HPDE6-E6E7 (cell line): ENCODE measurements around the gene TMEM91.
"Not testable (repeated sequence)": the region's sequence is repeated elsewhere in the genome, so short reads cannot be mapped to it uniquely, and the experiment has no call there.

Experiments used
- DNase-seq: peaks from one replicate; pipeline ENCODE4 v3.0.0; 2011; ENCODE audit warnings: missing footprints; ENCODE audit errors: extremely low spot score

The TMEM91 gene

DNA sequence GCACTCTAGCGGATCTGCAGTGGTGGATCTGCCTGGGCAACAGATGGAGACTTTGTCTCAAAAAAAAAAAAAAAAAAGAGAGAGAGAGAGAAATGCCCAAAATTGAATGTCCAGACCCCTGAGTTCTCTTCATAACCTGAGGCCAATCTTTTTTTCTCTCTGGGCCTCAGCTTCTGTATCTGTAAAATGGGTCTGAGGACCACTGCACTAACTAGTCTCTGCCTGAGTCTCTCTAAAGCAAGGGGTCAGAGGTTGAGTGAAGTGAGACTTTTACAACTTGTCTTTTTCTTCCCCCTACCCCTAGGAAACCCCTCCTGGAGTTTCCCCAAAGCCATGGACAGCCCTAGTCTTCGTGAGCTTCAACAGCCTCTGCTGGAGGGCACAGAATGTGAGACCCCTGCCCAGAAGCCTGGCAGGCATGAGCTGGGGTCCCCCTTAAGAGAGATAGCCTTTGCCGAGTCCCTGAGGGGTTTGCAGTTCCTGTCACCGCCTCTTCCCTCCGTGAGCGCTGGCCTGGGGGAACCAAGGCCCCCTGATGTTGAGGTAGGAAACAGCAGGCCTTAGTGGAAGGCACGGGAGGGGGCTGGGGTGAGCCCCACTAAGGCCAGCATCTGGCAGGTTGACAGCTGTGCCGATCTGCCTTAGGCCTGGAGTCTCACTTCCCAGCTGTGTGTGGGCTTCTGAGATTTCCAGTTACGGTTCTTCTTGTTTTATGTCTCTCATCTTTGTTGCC, 1.8 kb downstream of the TMEM91 start:
- no peak for DNase-seq

GRCh38 chr19:41381536-41381935, 5.2 kb downstream of the TMEM91 start:
- not testable (repeated sequence) for DNase-seq

DNA sequence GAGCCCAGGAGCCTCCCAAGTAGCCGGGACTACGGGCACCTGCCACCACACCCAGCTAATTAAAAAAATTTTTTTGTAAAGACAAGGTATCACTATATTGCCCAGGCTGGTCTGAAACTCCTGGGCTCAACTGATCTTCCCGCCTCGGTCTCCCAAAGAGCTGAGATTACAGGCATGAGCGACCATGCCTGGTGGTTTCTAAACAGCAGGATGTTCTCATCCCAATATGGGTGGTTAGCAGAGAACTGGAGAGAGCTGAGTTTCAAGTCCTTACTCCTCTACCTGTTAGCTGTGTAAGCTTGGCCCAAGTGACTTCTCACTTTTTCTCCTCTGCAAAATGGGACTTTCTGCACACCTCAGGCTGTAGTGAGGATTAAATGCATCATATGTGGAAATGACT, 8.0 kb downstream of the TMEM91 start:
- DNase-seq = no peak

- peak; percentile 40 for DNase-seq
Observed at GRCh38 chr19:41386442-41386841, 10.1 kb downstream of the TMEM91 start.

- no peak for DNase-seq
Observed at GRCh38 chr19:41391618-41392017, 15.3 kb downstream of the TMEM91 start.

DNA sequence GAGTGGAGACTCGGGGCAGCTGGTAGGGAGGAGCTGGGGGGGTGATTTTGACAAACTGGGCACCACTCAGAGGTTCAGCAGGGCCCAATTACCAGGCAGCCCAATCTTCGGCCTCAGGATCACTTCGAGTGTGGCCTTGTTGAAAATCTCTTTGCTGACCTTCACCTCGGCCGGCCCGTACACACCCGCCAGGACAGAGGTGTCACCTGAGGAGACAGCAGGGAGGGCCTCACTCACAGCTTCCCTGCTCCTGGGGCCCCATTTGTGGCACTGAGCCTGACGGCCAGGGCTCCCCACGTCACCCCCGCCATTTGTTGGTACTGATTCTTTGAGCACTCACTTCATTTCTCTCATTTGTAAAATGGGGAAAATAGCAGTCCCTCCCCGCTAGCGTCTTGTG, 16.4 kb downstream of the TMEM91 start:
- DNase-seq = no peak

GRCh38 chr19:41395355-41395754, 19.0 kb downstream of the TMEM91 start:
- DNase-seq = no peak

DNA sequence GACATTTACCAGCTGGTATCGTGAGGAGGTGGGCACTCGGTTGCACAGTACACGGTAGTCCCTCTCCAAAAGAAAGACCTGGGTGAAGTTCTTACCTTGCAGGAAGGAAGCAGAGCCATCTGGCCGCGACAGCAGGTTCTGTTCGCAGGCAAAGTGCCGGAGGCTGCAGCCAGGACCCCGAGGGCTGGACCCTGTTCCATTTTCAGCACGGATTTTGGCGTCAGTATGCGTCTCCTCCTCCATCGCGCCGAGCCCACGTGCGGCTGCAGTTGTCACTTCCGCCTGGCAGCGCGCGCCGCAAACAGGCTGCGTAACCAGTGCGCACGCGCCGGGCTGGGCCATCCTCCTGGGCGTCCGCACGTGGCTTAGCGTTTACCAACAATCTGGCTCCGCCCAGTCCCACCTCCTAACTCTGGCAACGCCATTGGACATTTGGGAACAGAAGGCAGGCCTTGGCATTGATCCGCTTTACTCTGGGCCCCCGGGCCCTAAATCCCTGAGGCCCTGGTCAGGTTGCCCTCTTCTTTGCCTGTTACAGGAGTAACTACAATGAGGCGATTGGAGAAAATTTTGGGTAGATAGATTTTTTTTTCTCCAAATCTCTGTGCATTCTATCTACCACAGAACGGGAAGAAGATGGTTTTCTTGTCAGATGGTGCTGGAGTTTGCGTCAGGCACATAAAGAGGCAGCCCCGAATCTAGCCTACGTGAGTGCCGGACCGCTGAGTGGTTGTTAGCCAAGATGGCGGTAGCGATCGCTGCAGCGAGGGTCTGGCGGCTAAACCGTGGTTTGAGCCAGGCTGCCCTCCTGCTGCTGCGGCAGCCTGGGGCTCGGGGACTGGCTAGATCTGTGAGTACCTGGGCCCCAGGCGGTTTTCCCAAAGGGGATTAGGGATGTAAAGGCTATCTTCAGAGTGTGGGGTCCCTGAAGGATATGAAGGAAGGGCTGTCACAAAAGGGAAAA, 21.0 kb downstream of the TMEM91 start, which contains the start of the genes BCKDHA and EXOSC5:
Gene BCKDHA, plus strand, starts transcription at position 733 of the 964 bp plus-strand sequence. Its CDS starts 10 bp downstream, at position 743.
Gene EXOSC5, minus strand, starts transcription at position 274 of the 964 bp plus-strand sequence. Its CDS starts 31 bp downstream, at position 243.
- peak; percentile 95 for DNase-seq

DNA sequence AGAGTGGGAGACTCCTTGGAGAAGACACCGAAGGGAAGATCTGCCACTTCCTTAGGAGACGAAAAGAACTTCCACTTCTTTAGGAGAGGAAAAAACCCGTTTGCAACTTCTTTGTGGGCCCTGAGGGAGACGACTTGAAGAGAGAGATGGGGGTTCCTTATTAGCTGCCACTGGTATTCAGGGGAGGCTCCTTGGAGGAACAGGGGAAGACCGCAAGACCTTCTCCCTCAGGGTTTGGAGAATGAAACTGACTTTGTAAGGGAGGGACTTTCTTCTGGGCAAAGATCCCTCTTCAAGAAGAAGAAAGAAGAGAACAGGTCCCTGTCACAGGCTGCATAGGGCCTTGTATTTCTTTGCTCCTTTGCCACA, 21.7 kb downstream of the TMEM91 start:
- no peak for DNase-seq

DNA sequence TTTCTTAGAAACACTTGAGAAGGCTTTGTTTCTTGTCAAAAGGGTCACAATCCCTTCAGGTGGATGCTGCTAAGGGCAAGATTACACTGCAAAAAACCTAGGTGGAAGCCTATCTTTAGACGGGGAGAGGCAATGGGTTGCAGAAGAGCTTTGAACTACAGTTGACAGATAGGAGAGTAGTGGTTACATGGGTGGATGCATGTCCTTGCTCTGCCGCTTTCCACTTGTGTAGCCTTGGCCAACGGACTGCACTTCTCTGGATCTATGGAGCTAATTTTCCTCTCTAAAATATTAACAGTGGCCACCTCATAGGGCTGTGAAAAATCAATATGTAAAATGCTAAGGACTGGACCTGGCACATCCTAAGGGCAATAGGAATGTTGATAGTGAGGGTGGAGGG, 22.3 kb downstream of the TMEM91 start:
- DNase-seq = no peak

DNA sequence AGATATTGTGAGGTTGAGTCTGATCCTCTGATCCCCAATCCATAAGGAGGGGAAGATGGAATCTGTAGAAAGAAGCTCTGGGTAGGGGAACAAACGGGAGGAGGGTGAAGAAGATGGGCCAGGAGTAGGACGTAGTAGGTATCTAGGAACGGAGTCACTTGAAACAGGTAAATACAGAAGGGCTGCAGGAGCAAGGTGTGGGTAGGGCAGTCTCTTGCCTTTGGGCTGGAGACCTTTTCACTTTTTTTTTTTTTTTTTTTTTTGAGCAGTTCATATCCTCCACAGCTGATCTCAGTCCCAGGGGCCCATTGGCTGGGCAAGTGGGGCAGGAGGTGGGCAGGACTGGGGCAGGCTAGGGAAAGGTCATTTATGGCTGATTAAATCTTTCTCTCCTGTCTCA, 22.8 kb downstream of the TMEM91 start:
- DNase-seq = no peak

DNA sequence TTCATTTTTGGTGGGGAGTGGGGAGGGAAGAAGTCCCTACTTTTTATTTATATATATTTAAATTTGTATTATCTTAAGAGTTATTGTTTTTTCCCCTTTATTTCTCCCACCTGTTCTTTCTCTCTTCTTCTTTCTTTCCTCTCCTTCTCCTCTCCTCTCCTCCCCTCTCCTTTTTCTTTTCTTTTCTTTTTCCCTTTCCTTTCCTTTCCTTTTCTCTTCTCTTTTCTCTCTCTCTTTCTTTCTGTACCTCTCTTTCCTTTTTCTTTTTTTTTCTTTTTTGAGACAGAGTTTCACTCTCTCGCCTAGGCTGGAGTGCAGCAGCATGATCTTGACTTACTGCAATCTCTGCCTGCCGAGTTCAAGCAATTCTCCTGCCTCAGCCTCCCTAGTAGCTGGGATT, 23.2 kb downstream of the TMEM91 start:
- no peak for DNase-seq

DNA sequence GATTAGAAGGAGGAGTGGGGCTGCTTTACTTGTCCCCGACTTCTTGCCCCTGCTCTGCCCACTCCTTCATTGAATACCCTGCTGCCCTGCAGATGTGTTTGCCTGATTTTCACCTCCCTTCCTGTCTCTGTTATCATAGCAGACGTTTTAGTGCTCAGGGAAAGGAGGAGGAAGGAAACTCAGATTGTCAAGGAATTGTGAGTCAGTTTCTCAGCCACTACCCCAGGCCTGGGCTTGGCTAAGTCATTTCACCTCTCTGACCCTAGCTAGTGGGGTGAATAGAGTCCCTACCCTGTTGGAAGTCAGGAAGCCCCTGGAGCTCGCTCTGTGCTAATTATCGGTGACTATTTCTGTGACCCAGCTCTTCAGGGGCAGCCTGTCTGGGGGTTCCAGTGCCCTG, 25.1 kb downstream of the TMEM91 start:
- no peak for DNase-seq

GRCh38 chr19:41402010-41402409, 25.7 kb downstream of the TMEM91 start:
- no peak for DNase-seq

- DNase-seq = no peak
Observed at GRCh38 chr19:41403181-41403970, 27.0 kb downstream of the TMEM91 start.

GRCh38 chr19:41405776-41406175, 29.4 kb downstream of the TMEM91 start:
- no peak for DNase-seq

- DNase-seq = no peak
Observed at GRCh38 chr19:41407271-41407670, 30.9 kb downstream of the TMEM91 start.

- no peak for DNase-seq
Observed at GRCh38 chr19:41408256-41408655, 31.9 kb downstream of the TMEM91 start.

- not testable (repeated sequence) for DNase-seq
Observed at GRCh38 chr19:41408846-41409245, 32.5 kb downstream of the TMEM91 start.

GRCh38 chr19:41409288-41409687, 33.0 kb downstream of the TMEM91 start:
- DNase-seq = peak; percentile 26

GRCh38 chr19:41410336-41411054, 34.2 kb downstream of the TMEM91 start:
- DNase-seq = no peak
